Fibroblast of the aortic adventitia (primary cell): ENCODE measurements around the gene ROBO2. TPM values are rescaled to one million over a fixed set of nuclear protein-coding genes. Genes with fewer than 3 reads are reported as not detected.

Experiments
- DNase-seq: peaks from one replicate; pipeline ENCODE4 v3.0.0-alpha.2; 2010; ENCODE audit warnings: low read depth
- H3K4me3 ChIP-seq: 2 replicates; pipeline ENCODE4 v1.5.1; 2011; ENCODE audit warnings: low read depth, mild to moderate bottlenecking, control low read depth, low read length, moderate library complexity
- total RNA-seq: library from RNA; depleted of rRNA; stranded (reverse); fragments of >200 nt; gene quantifications from 2 replicates; pipeline ENCODE4 v1.2.3, GENCODE V29; 2012; ENCODE audit warnings: low replicate concordance
- TF ChIP-seq, protein P1 (sequence below): IDR thresholded peaks from 2 replicates; pipeline ENCODE4 v1.5.1; 2011; ENCODE audit warnings: mild to moderate bottlenecking, low read length, control low read depth, inconsistent platforms; ENCODE audit not compliant: insufficient read depth

The ROBO2 gene
- total RNA-seq, 1 donor, result 1.2 TPM

DNA sequence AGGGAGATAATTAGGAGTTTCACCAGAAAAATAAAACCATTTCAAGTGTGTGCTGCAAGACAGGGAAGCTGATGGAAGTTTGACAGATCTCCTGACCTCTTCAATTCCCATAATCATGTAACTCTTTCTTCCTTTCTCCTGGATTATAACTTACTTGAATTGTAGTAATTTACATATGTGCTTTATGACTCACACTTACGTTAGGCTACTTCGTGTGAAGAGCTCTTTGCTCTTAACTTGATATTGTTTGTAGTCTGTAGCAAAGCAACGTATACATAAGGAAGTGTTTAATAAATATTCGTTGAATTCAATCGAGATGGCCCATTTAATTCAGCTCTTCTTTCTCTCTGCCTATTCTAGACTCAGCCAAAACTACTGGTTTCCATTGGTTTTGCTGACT, 23.5 kb downstream of the ROBO2 start:
- TF ChIP-seq, protein P1, sequence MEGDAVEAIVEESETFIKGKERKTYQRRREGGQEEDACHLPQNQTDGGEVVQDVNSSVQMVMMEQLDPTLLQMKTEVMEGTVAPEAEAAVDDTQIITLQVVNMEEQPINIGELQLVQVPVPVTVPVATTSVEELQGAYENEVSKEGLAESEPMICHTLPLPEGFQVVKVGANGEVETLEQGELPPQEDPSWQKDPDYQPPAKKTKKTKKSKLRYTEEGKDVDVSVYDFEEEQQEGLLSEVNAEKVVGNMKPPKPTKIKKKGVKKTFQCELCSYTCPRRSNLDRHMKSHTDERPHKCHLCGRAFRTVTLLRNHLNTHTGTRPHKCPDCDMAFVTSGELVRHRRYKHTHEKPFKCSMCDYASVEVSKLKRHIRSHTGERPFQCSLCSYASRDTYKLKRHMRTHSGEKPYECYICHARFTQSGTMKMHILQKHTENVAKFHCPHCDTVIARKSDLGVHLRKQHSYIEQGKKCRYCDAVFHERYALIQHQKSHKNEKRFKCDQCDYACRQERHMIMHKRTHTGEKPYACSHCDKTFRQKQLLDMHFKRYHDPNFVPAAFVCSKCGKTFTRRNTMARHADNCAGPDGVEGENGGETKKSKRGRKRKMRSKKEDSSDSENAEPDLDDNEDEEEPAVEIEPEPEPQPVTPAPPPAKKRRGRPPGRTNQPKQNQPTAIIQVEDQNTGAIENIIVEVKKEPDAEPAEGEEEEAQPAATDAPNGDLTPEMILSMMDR, result no peak
- DNase-seq, result no peak
- H3K4me3 ChIP-seq, result no peak overlapping the region

DNA sequence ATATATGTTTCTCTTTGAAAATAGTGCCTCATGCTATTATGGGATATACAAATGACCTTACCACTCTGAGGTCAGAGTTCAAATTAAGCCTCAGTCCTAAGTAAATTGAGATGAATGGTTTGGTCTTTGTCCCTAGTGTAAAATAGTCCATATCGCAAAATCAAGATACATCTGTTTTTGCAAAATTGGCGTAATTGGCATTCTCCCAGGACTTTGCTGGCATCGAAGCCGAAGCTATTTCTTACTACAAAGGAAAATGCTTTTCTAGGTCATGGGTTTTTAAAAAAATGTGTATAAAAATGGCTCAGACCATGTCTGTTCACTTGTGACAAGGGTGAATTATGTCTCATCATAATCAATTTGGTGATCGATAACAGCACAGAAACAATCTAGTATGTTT, 25.9 kb downstream of the ROBO2 start:
- TF ChIP-seq, protein P1, result no peak
- H3K4me3 ChIP-seq, result no peak overlapping the region
- no peak for DNase-seq

DNA sequence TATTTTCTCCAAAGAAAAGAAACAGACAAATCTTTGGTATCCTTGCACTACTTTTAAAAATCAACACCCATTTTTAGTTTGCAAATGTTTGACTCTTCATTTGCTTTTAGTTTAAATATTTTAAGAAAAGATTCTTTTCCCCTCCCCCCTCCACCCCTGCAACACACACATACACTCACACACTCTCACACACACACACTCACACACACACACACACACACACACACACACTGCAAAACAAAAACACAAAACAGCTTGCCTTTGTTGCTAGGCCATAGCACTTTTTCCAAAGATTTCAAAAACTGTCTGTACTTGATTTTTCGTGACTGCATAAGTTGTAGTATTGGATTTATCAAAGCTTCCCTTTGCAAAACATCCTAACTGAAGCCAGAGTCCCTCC, 26.9 kb downstream of the ROBO2 start:
- no peak for DNase-seq

DNA sequence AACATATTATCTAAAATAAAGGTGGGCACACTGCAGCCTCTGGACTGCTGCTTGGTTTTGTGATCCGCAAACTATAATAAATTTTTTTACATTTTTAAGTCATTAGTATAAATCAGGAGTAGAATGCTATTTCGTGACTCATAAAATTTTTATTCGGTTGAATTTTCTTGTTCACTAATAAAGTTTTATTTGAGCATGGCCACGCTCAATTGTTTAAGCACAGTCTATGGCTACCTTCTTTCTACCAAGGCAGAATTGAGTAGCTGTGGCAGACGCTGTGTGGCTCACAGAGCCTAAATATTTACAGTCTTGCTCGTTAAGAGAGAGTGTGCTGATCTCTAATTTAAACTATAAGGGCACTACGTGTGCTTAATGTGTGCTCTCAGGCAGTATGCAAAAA, 28.9 kb downstream of the ROBO2 start:
- no peak overlapping the region for H3K4me3 ChIP-seq
- DNase-seq, result no peak
- TF ChIP-seq, protein P1, result no peak

More for the DNA sequence above, 26.9 kb downstream of the ROBO2 start:
- H3K4me3 ChIP-seq, result no peak overlapping the region
- TF ChIP-seq, protein P1, result no peak

DNA sequence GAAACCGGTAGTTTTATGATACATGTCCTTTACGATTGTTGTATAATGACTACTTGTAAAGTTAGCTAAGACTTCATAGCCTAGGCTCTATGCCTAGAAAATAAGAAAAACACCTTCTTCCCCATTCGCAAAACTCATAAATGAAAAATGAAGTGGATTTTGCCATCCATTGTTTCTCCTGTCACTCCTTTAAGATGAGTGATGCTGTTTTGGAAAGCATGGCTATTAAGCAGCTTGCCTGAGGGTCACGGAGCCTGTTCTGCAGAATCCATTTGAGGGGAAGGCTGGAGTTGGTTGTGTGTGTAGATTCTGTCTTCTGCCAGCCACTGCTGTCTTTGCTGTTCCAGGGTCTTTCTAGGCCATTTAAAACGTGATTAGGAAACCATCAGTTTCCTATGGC, 31.5 kb downstream of the ROBO2 start:
- DNase-seq, result no peak
- TF ChIP-seq, protein P1, result no peak
- H3K4me3 ChIP-seq, result no peak overlapping the region

DNA sequence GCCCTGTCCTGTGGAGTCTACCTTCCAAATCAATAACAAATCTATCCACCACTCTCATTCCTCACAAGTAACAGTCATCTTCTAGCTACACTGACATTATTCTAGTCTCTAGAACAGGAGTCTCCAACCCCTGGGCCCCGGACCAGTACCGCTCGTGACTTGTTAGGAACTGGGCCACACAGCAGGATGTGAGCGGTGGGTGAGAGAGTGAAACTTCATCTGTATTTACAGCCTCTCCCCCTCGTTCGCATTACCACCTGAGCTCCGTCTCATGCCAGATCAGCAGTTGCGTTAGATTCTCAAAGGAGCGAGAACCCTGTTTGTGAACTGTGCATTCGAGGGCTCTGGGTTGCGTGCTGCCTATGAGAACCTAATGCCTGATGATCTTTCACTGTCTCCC, 31.9 kb downstream of the ROBO2 start:
- H3K4me3 ChIP-seq, result no peak overlapping the region
- DNase-seq, result no peak
- TF ChIP-seq, protein P1, result no peak

DNA sequence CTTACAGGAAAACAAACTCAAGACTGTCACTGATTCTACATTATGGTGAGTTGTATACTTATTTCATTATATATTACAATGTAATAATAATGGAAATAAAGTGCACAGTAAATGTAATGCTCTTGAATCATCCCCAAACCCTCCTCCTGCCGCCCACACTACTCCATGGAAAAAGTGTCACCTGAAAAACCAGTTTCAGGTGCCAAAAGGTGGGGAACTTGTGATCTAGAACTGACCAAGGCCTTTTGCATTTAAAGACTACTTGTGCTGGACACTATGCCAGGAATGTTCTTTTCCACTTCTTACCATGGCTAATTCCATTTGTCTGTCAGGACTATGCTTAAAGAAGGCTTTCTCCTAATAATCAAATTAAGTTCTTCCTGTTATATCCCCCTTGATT, 32.3 kb downstream of the ROBO2 start:
- no peak overlapping the region for H3K4me3 ChIP-seq
- TF ChIP-seq, protein P1, result no peak
- no peak for DNase-seq
